IMR-90 (cell line): ENCODE data around the gene CERS5. TPM values are rescaled to one million over a fixed set of nuclear protein-coding genes. Genes with fewer than 3 reads are reported as not detected.

ENCODE experiments used
- ATAC-seq: fragments of 200-7000 bp; cut with Tn5 transposase; 2 replicates; pipeline ENCODE4 v1.9.1; 2020; ENCODE audit warnings: low read depth, mild to moderate bottlenecking, moderate library complexity
- BruUV-seq: library from RNA; stranded (reverse); fragments of 400-500 nt; replicated peaks from 2 replicates; lab custom pipeline; 2021; lab: Mats Ljungman, UMichigan
- CTCF ChIA-PET: fragments of 300-600 bp; formaldehyde crosslinking; extraction: SDS; loops from one replicate; lab custom pipeline; 2021; ENCODE audit warnings: antibody characterized with exemption; lab: Yijun Ruan, JAX
- POLR2A ChIA-PET: fragments of 300-600 bp; sonication (Branson Sonifier 250); formaldehyde crosslinking; loops from one replicate; lab custom pipeline; 2022; ENCODE audit warnings: antibody characterized with exemption; ENCODE audit not compliant: unreplicated experiment; lab: Charles Lee
- DNase-seq: peaks from one replicate; pipeline ENCODE4 v3.0.0; 2013
- H2AFZ ChIP-seq: replicated peaks from 2 replicates; pipeline ENCODE3; 2013; ENCODE audit warnings: low read length, mild to moderate bottlenecking; ENCODE audit not compliant: poor library complexity
- H2AK5ac ChIP-seq: 2 replicates; pipeline ENCODE4 v1.6.1; 2013; ENCODE audit warnings: low read depth, low read length, inconsistent platforms
- H2AK9ac ChIP-seq: replicated peaks from 2 replicates; pipeline ENCODE3; 2013; ENCODE audit warnings: mild to moderate bottlenecking, low read depth, low read length, moderate library complexity; ENCODE audit not compliant: poor library complexity
- H2BK120ac ChIP-seq: 2 replicates; pipeline ENCODE4 v1.6.1; 2013; ENCODE audit warnings: low read depth, low read length, inconsistent platforms
- H2BK15ac ChIP-seq: 3 replicates; pipeline ENCODE4 v1.6.1; 2013; ENCODE audit warnings: low read depth, low read length, inconsistent platforms
- H2BK20ac ChIP-seq: 2 replicates; pipeline ENCODE4 v1.6.1; 2013; ENCODE audit warnings: low read depth, mild to moderate bottlenecking, inconsistent platforms, low read length, moderate library complexity
- H2BK5ac ChIP-seq: 2 replicates; pipeline ENCODE4 v1.6.1; 2013; ENCODE audit warnings: mild to moderate bottlenecking, low read depth, low read length, inconsistent platforms; ENCODE audit not compliant: poor library complexity, severe bottlenecking
- H3K14ac ChIP-seq: replicated peaks from 2 replicates; pipeline ENCODE4 v1.6.1; 2013; ENCODE audit warnings: low read depth, low read length, inconsistent platforms
- H3K18ac ChIP-seq: 2 replicates; pipeline ENCODE4 v1.6.1; 2013; ENCODE audit warnings: low read depth, low read length, control low read depth
- H3K23ac ChIP-seq: 2 replicates; pipeline ENCODE4 v1.6.1; 2013; ENCODE audit warnings: low read depth, low read length, inconsistent platforms
- H3K27ac ChIP-seq: 2 replicates; pipeline ENCODE4 v1.5.1; 2013; ENCODE audit warnings: mild to moderate bottlenecking, control low read depth, low read length; ENCODE audit not compliant: insufficient read depth
- H3K27me3 ChIP-seq: 2 replicates; pipeline ENCODE4 v1.6.1; 2013; ENCODE audit warnings: low read length; ENCODE audit not compliant: control insufficient read depth, insufficient read depth
- H3K36me3 ChIP-seq: 2 replicates; pipeline ENCODE4 v1.6.1; 2013; ENCODE audit warnings: low read length, mixed read lengths; ENCODE audit not compliant: control insufficient read depth, insufficient read depth
- H3K4ac ChIP-seq: 2 replicates; pipeline ENCODE4 v1.6.1; 2013; ENCODE audit warnings: low read depth, low read length, inconsistent platforms
- H3K4me1 ChIP-seq: 2 replicates; pipeline ENCODE4 v1.6.1; 2013; ENCODE audit warnings: low read length, mixed read lengths; ENCODE audit not compliant: control insufficient read depth, insufficient read depth
- H3K4me2 ChIP-seq: 2 replicates; pipeline ENCODE4 v1.6.1; 2013; ENCODE audit warnings: low read depth, mild to moderate bottlenecking, control low read depth, low read length, moderate library complexity
- H3K4me3 ChIP-seq: 2 replicates; pipeline ENCODE4 v1.5.1; 2013; ENCODE audit warnings: low read depth, mild to moderate bottlenecking, control low read depth, low read length, moderate library complexity; ENCODE audit not compliant: insufficient read depth
- H3K56ac ChIP-seq: 2 replicates; pipeline ENCODE4 v1.6.1; 2013; ENCODE audit warnings: low read length, inconsistent platforms; ENCODE audit not compliant: insufficient read depth; ENCODE audit errors: extremely low read depth
- H3K79me1 ChIP-seq, 2 experiments: 2 replicates each; pipeline ENCODE4 v1.6.1; 2013; ENCODE audit warnings: low read length in 2 of 2, inconsistent platforms in 1 of 2, low read depth in 1 of 2
- H3K9ac ChIP-seq: 2 replicates; pipeline ENCODE4 v1.6.1; 2013; ENCODE audit warnings: low read depth, low read length, control low read depth
- H3K9me1 ChIP-seq: 2 replicates; pipeline ENCODE4 v1.6.1; 2013; ENCODE audit warnings: low read length, inconsistent platforms; ENCODE audit not compliant: insufficient read depth
- H3K9me3 ChIP-seq: 2 replicates; pipeline ENCODE4 v1.6.1; 2013; ENCODE audit warnings: low read length; ENCODE audit not compliant: control insufficient read depth, insufficient read depth
- H4K20me1 ChIP-seq: 2 replicates; pipeline ENCODE4 v1.6.1; 2013; ENCODE audit warnings: low read length, inconsistent platforms; ENCODE audit not compliant: insufficient read depth
- H4K5ac ChIP-seq: 2 replicates; pipeline ENCODE4 v1.6.1; 2013; ENCODE audit warnings: mild to moderate bottlenecking, low read depth, low read length, control low read depth
- H4K8ac ChIP-seq, 2 experiments: 2 replicates each; pipeline ENCODE4 v1.6.1; 2013; ENCODE audit warnings: low read depth in 2 of 2, low read length in 2 of 2, control low read depth in 1 of 2, inconsistent platforms in 1 of 2
- H4K91ac ChIP-seq: 2 replicates; pipeline ENCODE4 v1.6.1; 2013; ENCODE audit warnings: low read depth, low read length, inconsistent platforms; ENCODE audit not compliant: insufficient read depth
- BHLHE40 ChIP-seq: fragments of 150-350 bp; IDR thresholded peaks from 2 replicates; pipeline ENCODE4 v1.6.1; 2016; ENCODE audit warnings: mild to moderate bottlenecking, low read depth, low read length
- CHD1 ChIP-seq: IDR thresholded peaks from 2 replicates; pipeline ENCODE4 v1.6.1; 2012; ENCODE audit warnings: low read depth, low read length, improper control_type of control experiment
- FOS ChIP-seq: fragments of 150-350 bp; IDR thresholded peaks from 2 replicates; pipeline ENCODE4 v1.6.1; 2016; ENCODE audit warnings: low read depth, low read length
- MAFK ChIP-seq: IDR thresholded peaks from 2 replicates; pipeline ENCODE4 v1.6.1; 2012; ENCODE audit warnings: low read depth, low read length, improper control_type of control experiment
- MAZ ChIP-seq: IDR thresholded peaks from 2 replicates; pipeline ENCODE4 v1.6.1; 2012; ENCODE audit warnings: low read depth, mild to moderate bottlenecking, low read length, improper control_type of control experiment, moderate library complexity, borderline replicate concordance
- MXI1 ChIP-seq: IDR thresholded peaks from 2 replicates; pipeline ENCODE4 v1.6.1; 2012; ENCODE audit warnings: low read depth, mild to moderate bottlenecking, low read length, moderate library complexity, borderline replicate concordance
- NFE2L2 ChIP-seq: fragments of 150-350 bp; IDR thresholded peaks from 2 replicates; pipeline ENCODE4 v1.6.1; 2016; ENCODE audit warnings: low read depth, mild to moderate bottlenecking, low read length
- POLR2A ChIP-seq: IDR thresholded peaks from 2 replicates; pipeline ENCODE4 v1.6.1; 2012; ENCODE audit warnings: mild to moderate bottlenecking, low read depth, low read length
- RAD21 ChIP-seq: IDR thresholded peaks from 2 replicates; pipeline ENCODE4 v1.6.1; 2012; ENCODE audit warnings: low read length, improper control_type of control experiment
- RFX5 ChIP-seq: IDR thresholded peaks from 2 replicates; pipeline ENCODE4 v1.8.0; 2012; ENCODE audit warnings: low read depth, mild to moderate bottlenecking, low read length, moderate library complexity
- SMC3 ChIP-seq: fragments of 150-350 bp; IDR thresholded peaks from 2 replicates; pipeline ENCODE4 v1.6.1; 2016; ENCODE audit warnings: low read depth, mild to moderate bottlenecking, antibody characterized with exemption, low read length, moderate library complexity
- USF2 ChIP-seq: fragments of 150-350 bp; IDR thresholded peaks from 2 replicates; pipeline ENCODE4 v1.6.1; 2017; ENCODE audit warnings: mild to moderate bottlenecking, antibody characterized with exemption, low read length, low read depth
- WGBS, 2 experiments: methylation state at CpG; one replicate each; pipeline versions ENCODE4 v1.1.5 to v1.1.7; 2013; ENCODE audit warnings: missing lambda C conversion rate in 2 of 2; ENCODE audit not compliant: insufficient read length in 1 of 2; ENCODE audit errors: extremely low coverage in 2 of 2; 5-methylcytosine and 5-hydroxymethylcytosine counted together
- dilution Hi-C: fragments of 300-500 bp; cut with HindIII; formaldehyde crosslinking; loops from one replicate; pipeline ENCODE4 v1.14.3; 2018; ENCODE audit warnings: low sequenced_read_pairs; ENCODE audit not compliant: unreplicated experiment
- in situ Hi-C: fragments of 300-500 bp; cut with MboI; formaldehyde crosslinking; loops from 3 replicates; pipeline ENCODE4 v1.14.3; 2019; ENCODE audit warnings: low sequenced_read_pairs, inconsistent platforms, mixed read lengths
- intact Hi-C: fragments of 100-400 bp; cut with micrococcal nuclease; formaldehyde crosslinking; loops from 2 replicates; pipeline ENCODE4 v1.10.0; 2022
- polyA plus RNA-seq, 3 experiments: library from polyadenylated mRNA; depleted of rRNA; stranded (reverse); fragments of >200 nt; gene quantifications; 2 replicates each; pipeline ENCODE4 v1.2.3, GENCODE V29; 2012; ENCODE audit warnings: low replicate concordance in 1 of 3
- total RNA-seq: library from RNA; depleted of rRNA; stranded (reverse); fragments of >200 nt; gene quantifications from 2 replicates; pipeline ENCODE4 v1.2.3, GENCODE V29; 2012
- TF ChIP-seq, protein P1 (sequence below): fragments of 150-350 bp; IDR thresholded peaks from 2 replicates; pipeline ENCODE4 v1.6.1; 2016; ENCODE audit warnings: low read depth, mild to moderate bottlenecking, low read length, moderate library complexity, borderline replicate concordance
- TF ChIP-seq, protein P2 (sequence below): conservative IDR thresholded peaks from 2 replicates; pipeline ENCODE4 v1.5.1; 2012; ENCODE audit warnings: mild to moderate bottlenecking, low read depth, low read length, improper control_type of control experiment

The CERS5 gene
- total and polyA plus RNA-seq, 2 of the 4 experiments (the other 2 are of a cell fraction) = 40.3 to 60.3 TPM

- H3K79me1 ChIP-seq = peaks cover 12 to 64% of the 10 kb centered on the region in 2 experiments
- H2BK15ac ChIP-seq = no peak overlapping the region
- H3K9ac ChIP-seq = no peak overlapping the region
- in situ Hi-C loops (no loop called here), intact Hi-C loops (no loop called here), dilution Hi-C loops (no loop called here)
- no peak overlapping the region for H3K4me3 ChIP-seq
- H3K18ac ChIP-seq = no peak overlapping the region
- peaks cover 29% of the 10 kb centered on the region for H4K20me1 ChIP-seq
- H4K8ac ChIP-seq = no peak overlapping the region
- H3K27me3 ChIP-seq = no peaks in the 10 kb centered on the region
- CTCF ChIA-PET = interaction anchor here (0.6 kb wide), 1 partner anchor 75 kb away, joined by 3 read pairs; no protein-coding TSS in a partner anchor
- POLR2A ChIA-PET = no interaction called here
- H3K23ac ChIP-seq = no peak overlapping the region
- H2AK5ac ChIP-seq = no peak overlapping the region
- H3K27ac ChIP-seq = no peak overlapping the region
- H2AK9ac ChIP-seq = no peak overlapping the region
- H3K4me1 ChIP-seq = peaks cover 7% of the 10 kb centered on the region
- TF ChIP-seq FOS (no peak), RAD21 (no peak), RFX5 (no peak), SMC3 (no peak), BHLHE40 (no peak), MAZ (no peak), MAFK (no peak), POLR2A (no peak), USF2 (no peak), NFE2L2 (no peak), CHD1 (no peak), MXI1 (no peak)
- TF ChIP-seq, protein P1, sequence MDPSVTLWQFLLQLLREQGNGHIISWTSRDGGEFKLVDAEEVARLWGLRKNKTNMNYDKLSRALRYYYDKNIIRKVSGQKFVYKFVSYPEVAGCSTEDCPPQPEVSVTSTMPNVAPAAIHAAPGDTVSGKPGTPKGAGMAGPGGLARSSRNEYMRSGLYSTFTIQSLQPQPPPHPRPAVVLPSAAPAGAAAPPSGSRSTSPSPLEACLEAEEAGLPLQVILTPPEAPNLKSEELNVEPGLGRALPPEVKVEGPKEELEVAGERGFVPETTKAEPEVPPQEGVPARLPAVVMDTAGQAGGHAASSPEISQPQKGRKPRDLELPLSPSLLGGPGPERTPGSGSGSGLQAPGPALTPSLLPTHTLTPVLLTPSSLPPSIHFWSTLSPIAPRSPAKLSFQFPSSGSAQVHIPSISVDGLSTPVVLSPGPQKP = no peak
- TF ChIP-seq, protein P2, sequence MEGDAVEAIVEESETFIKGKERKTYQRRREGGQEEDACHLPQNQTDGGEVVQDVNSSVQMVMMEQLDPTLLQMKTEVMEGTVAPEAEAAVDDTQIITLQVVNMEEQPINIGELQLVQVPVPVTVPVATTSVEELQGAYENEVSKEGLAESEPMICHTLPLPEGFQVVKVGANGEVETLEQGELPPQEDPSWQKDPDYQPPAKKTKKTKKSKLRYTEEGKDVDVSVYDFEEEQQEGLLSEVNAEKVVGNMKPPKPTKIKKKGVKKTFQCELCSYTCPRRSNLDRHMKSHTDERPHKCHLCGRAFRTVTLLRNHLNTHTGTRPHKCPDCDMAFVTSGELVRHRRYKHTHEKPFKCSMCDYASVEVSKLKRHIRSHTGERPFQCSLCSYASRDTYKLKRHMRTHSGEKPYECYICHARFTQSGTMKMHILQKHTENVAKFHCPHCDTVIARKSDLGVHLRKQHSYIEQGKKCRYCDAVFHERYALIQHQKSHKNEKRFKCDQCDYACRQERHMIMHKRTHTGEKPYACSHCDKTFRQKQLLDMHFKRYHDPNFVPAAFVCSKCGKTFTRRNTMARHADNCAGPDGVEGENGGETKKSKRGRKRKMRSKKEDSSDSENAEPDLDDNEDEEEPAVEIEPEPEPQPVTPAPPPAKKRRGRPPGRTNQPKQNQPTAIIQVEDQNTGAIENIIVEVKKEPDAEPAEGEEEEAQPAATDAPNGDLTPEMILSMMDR = no peak
- no peak overlapping the region for H3K56ac ChIP-seq
- H4K91ac ChIP-seq = no peak overlapping the region
- no peaks in the 10 kb centered on the region; the same call in 1 of the 2 replicates for H3K36me3 ChIP-seq
- H3K9me3 ChIP-seq = no peaks in the 10 kb centered on the region
- H2BK120ac ChIP-seq = no peak overlapping the region
- no peak overlapping the region for H4K5ac ChIP-seq
- DNase-seq = peak; percentile 28
- peaks cover 12% of the 10 kb centered on the region; the same call in 1 of the 2 replicates for H3K9me1 ChIP-seq
- no TSS peak for BruUV-seq
- H3K4me2 ChIP-seq = no peak overlapping the region; the same call in 1 of the 2 replicates
- no peak overlapping the region for H3K14ac ChIP-seq
- peak overlapping the region; percentile 59 for H2BK5ac ChIP-seq
- WGBS, 2 experiments = no CpG with 5 or more reads among the region's 2 CpGs
- ATAC-seq = peak; percentile 59
- H3K4ac ChIP-seq = no peak overlapping the region
- no peak overlapping the region for H2BK20ac ChIP-seq
- no peak overlapping the region for H2AFZ ChIP-seq
Observed at GRCh38 chr12:50157259-50157658, 9.9 kb downstream of the CERS5 start.
